Activated CD4-positive, alpha-beta T cell treated with anti-CD3 and anti-CD28 coated beads for 4 hours (primary cell): ENCODE measurements around the gene GSS.
"Not testable (repeated sequence)": the region's sequence is repeated elsewhere in the genome, so short reads cannot be mapped to it uniquely, and the experiment has no call there.

Experiments used
- DNase-seq, 2 donors: peaks; one replicate each; pipeline ENCODE4 v3.0.0-alpha.2; 2020

Gene GSS

GRCh38 chr20:34943808-34944567 lies 11.6 kb downstream of the GSS start:
- no peak for DNase-seq

GRCh38 chr20:34942301-34942700 lies 13.3 kb downstream of the GSS start:
- no peak for DNase-seq

- no peak for DNase-seq
Measured at GRCh38 chr20:34941226-34941625, 14.4 kb downstream of the GSS start.

- DNase-seq = no peak
Measured at GRCh38 chr20:34940081-34940481, 15.5 kb downstream of the GSS start.

GRCh38 chr20:34938466-34939163 lies 17.0 kb downstream of the GSS start:
- no peak for DNase-seq

GRCh38 chr20:34931771-34932170 lies 23.8 kb downstream of the GSS start:
- DNase-seq = no peak

- no peak for DNase-seq
Measured at GRCh38 chr20:34928411-34928810, 27.2 kb downstream of the GSS start.

GRCh38 chr20:34927736-34928135 lies 27.9 kb downstream of the GSS start:
- no peak for DNase-seq

- DNase-seq = no peak
Measured at GRCh38 chr20:34926581-34926980, 29.0 kb downstream of the GSS start.

- DNase-seq = no peak
Measured at GRCh38 chr20:34925981-34926380, 29.6 kb downstream of the GSS start.

- no peak for DNase-seq
Measured at GRCh38 chr20:34925341-34925740, 30.3 kb downstream of the GSS start.

GRCh38 chr20:34923414-34923813 lies 32.2 kb downstream of the GSS start:
- DNase-seq = no peak

- no peak for DNase-seq
Measured at GRCh38 chr20:34922654-34923381, 32.8 kb downstream of the GSS start.

- DNase-seq = no peak
Measured at GRCh38 chr20:34921436-34921835, 34.2 kb downstream of the GSS start.

- no peak for DNase-seq
Measured at GRCh38 chr20:34920055-34920454, 35.6 kb downstream of the GSS start.

- DNase-seq = no peak
Measured at GRCh38 chr20:34916774-34917354, 38.7 kb downstream of the GSS start.

- DNase-seq = no peak
Measured at GRCh38 chr20:34915749-34916455, 39.7 kb downstream of the GSS start.

- DNase-seq = no peak
Measured at GRCh38 chr20:34915131-34915530, 40.5 kb downstream of the GSS start.

- DNase-seq = no peak
Measured at GRCh38 chr20:34907616-34908469, 47.8 kb downstream of the GSS start.

- no peak for DNase-seq
Measured at GRCh38 chr20:34904202-34904621, 51.4 kb downstream of the GSS start.

- not testable (repeated sequence) for DNase-seq
Measured at GRCh38 chr20:34898731-34899130, 56.9 kb downstream of the GSS start.

GRCh38 chr20:34898129-34898528 lies 57.5 kb downstream of the GSS start:
- DNase-seq = not testable (repeated sequence)
